Natural killer cell (primary cell): ENCODE results near the gene GIPR. TPM values are rescaled to one million over a fixed set of nuclear protein-coding genes. Genes with fewer than 3 reads are reported as not detected.

ENCODE experiments used
- ATAC-seq, 3 donors: fragments of 150-1000 bp in 2 of 3; fragments of 200-7000 bp in 1 of 3; cut with Tn5 transposase; 1 replicate in 1 of 3; 2 replicates in 2 of 3; pipeline ENCODE4 v1.10.0; 2021; ENCODE audit warnings: mild to moderate bottlenecking in 2 of 3, moderate library complexity in 2 of 3
- DNase-seq, 2 donors: peaks; one replicate each; pipeline versions ENCODE4 v3.0.0 to v3.0.0-alpha.2; 2013 to 2021; ENCODE audit warnings: mixed read lengths in 1 of 2
- H3K27ac ChIP-seq: one replicate; pipeline ENCODE4 v1.5.1; 2013; ENCODE audit warnings: mild to moderate bottlenecking, low read length
- H3K27me3 ChIP-seq: one replicate; pipeline ENCODE4 v1.6.1; 2013; ENCODE audit warnings: low read length; ENCODE audit not compliant: control insufficient read depth, insufficient read depth
- H3K36me3 ChIP-seq: one replicate; pipeline ENCODE4 v1.6.1; 2013; ENCODE audit warnings: low read length; ENCODE audit not compliant: control insufficient read depth, insufficient read depth
- H3K4me1 ChIP-seq: one replicate; pipeline ENCODE4 v1.6.1; 2013; ENCODE audit warnings: low read length; ENCODE audit not compliant: control insufficient read depth, insufficient read depth
- H3K4me3 ChIP-seq: one replicate; pipeline ENCODE4 v1.5.1; 2013; ENCODE audit warnings: low read length
- H3K9me3 ChIP-seq: one replicate; pipeline ENCODE4 v1.6.1; 2013; ENCODE audit warnings: low read length; ENCODE audit not compliant: control insufficient read depth, insufficient read depth
- H3K27ac Mint-ChIP-seq, 2 donors: one replicate each; pipeline ENCODE4 v1.8.0; 2022; ENCODE audit warnings: mild to moderate bottlenecking in 2 of 2, mixed read lengths in 2 of 2, moderate library complexity in 1 of 2
- H3K27me3 Mint-ChIP-seq, 2 donors: one replicate each; pipeline ENCODE4 v1.8.0; 2022; ENCODE audit warnings: low read depth in 2 of 2, mixed read lengths in 2 of 2
- H3K36me3 Mint-ChIP-seq: one replicate; pipeline ENCODE4 v1.8.0; 2022; ENCODE audit warnings: mixed read lengths
- H3K4me1 Mint-ChIP-seq, 2 donors: one replicate each; pipeline ENCODE4 v1.8.0; 2022; ENCODE audit warnings: mixed read lengths in 2 of 2
- H3K4me3 Mint-ChIP-seq: one replicate; pipeline ENCODE4 v1.8.0; 2022; ENCODE audit warnings: mild to moderate bottlenecking, moderate library complexity, mixed read lengths
- H3K9me3 Mint-ChIP-seq, 2 donors: one replicate each; pipeline ENCODE4 v1.8.0; 2022; ENCODE audit warnings: mixed read lengths in 2 of 2
- CTCF ChIP-seq: fragments of 200-600 bp; IDR thresholded peaks from one replicate; pipeline ENCODE4 v1.8.0; 2022; ENCODE audit warnings: antibody characterized with exemption
- WGBS: methylation state at CpG from one replicate; pipeline ENCODE4 v1.1.7; 2013; ENCODE audit warnings: missing lambda C conversion rate; ENCODE audit not compliant: insufficient coverage; 5-methylcytosine and 5-hydroxymethylcytosine counted together
- intact Hi-C: fragments of 100-400 bp; cut with micrococcal nuclease; formaldehyde crosslinking; loops from one replicate; pipeline ENCODE4 v1.14.2; 2022
- total RNA-seq, 4 donors: library from RNA; stranded (reverse); fragments of 120-200 nt in 1 of 4; gene quantifications; one replicate each; pipeline versions ENCODE4 v1.2.3 to v1.2.4, GENCODE V29; 2013 to 2022

GIPR gene
- total RNA-seq, 3 donors from 2014 or later (not counting 1 experiment from before 2014, with no cell fraction given) = 20.7 to 24.5 (median 21.5) TPM

DNA sequence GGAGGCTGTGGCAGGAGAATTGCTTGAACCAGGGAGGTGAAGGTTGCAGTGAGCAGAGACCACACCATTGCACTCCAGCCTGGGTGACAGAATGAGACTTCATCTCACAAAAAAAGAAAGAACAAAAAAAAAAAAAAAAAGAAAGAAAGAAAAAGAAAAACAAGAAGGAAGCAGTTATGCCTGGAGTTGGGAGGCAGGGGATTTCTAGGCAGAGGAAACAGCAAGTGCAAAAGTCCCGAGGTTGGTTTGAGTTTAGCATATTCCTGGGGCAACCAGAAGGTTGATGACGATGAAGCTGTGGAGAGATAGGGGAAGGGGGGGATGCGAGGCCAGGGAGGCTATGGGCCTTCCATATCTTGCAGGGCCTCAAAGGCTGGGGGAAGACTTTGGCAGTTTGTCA lies 17.3 kb upstream of the GIPR start:
- H3K4me1 Mint-ChIP-seq = peaks cover 9% of the 10 kb centered on the region in 2 donors
- no peaks in the 10 kb centered on the region for H3K36me3 Mint-ChIP-seq
- H3K36me3 ChIP-seq = no peaks in the 10 kb centered on the region
- no peaks in the 10 kb centered on the region for H3K27me3 ChIP-seq
- intact Hi-C loops = no loop called here
- no peak overlapping the region for H3K27ac ChIP-seq
- DNase-seq (no peak), ATAC-seq (no peak)
- H3K27ac Mint-ChIP-seq = no peak overlapping the region
- no peaks in the 10 kb centered on the region for H3K27me3 Mint-ChIP-seq
- TF ChIP-seq CTCF = no peak
- no peaks in the 10 kb centered on the region for H3K9me3 ChIP-seq
- H3K9me3 Mint-ChIP-seq = no peaks in the 10 kb centered on the region
- no peak overlapping the region for H3K4me3 ChIP-seq
- peaks cover 8% of the 10 kb centered on the region for H3K4me1 ChIP-seq
- WGBS = 56% methylated on average over 3 of the region's 3 CpGs
- no peak overlapping the region for H3K4me3 Mint-ChIP-seq

GRCh38 chr19:45653634-45654033 lies 14.4 kb upstream of the GIPR start:
- intact Hi-C loops = no loop called here
- TF ChIP-seq CTCF = no peak
- DNase-seq (no peak), ATAC-seq (no peak)
- Histone ChIP-seq H3K4me3 (no peak overlapping the region), H3K27ac (no peak overlapping the region), H3K36me3 (no peaks in the 10 kb centered on the region), H3K9me3 (no peaks in the 10 kb centered on the region), H3K27me3 (no peaks in the 10 kb centered on the region), H3K4me1 (no peaks in the 10 kb centered on the region)
- H3K36me3 Mint-ChIP-seq = no peaks in the 10 kb centered on the region
- H3K4me3 Mint-ChIP-seq = no peak overlapping the region
- no peak overlapping the region for H3K27ac Mint-ChIP-seq
- 80% methylated on average over 5 of the region's 5 CpGs for WGBS
- no peaks in the 10 kb centered on the region for H3K4me1 Mint-ChIP-seq
- peaks cover 0 to 1% of the 10 kb centered on the region in 2 donors for H3K27me3 Mint-ChIP-seq
- H3K9me3 Mint-ChIP-seq = no peaks in the 10 kb centered on the region

DNA sequence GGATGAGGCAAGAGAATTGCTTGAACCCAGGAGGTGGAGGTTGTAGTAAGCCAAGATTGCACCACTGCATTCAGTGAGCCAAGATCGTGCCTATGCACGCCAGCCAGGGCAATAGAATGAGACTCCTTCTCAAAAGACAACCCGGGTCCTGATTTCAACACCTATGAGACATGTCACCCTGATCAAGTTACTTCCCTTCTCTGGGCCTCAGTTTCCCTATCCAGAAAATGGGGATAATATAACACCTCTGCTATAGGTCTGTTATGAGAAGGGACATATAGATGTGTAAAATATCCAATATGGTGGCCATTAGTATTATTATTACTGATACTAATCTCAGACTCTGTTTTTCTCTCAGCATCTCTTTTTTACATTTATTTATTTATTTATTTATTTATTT lies 12.9 kb upstream of the GIPR start:
- Histone ChIP-seq H3K27ac (no peak overlapping the region), H3K4me3 (no peak overlapping the region), H3K9me3 (no peaks in the 10 kb centered on the region), H3K27me3 (no peaks in the 10 kb centered on the region), H3K36me3 (no peaks in the 10 kb centered on the region), H3K4me1 (no peaks in the 10 kb centered on the region)
- Mint-ChIP-seq H3K4me1 (no peaks in the 10 kb centered on the region), H3K27me3 (peaks cover 0 to 10% of the 10 kb centered on the region in 2 donors), H3K27ac (no peak overlapping the region), H3K4me3 (no peak overlapping the region), H3K36me3 (no peaks in the 10 kb centered on the region), H3K9me3 (no peaks in the 10 kb centered on the region)
- DNase-seq (no peak), ATAC-seq (no peak)
- WGBS = 95% methylated on average over 3 of the region's 3 CpGs
- no peak for TF ChIP-seq CTCF
- intact Hi-C loops = no loop called here

GRCh38 chr19:45657520-45658167 lies 10.4 kb upstream of the GIPR start:
- peaks cover 0 to 18% of the 10 kb centered on the region in 2 donors for H3K27me3 Mint-ChIP-seq
- no peak overlapping the region for H3K27ac Mint-ChIP-seq
- no peaks in the 10 kb centered on the region for H3K36me3 Mint-ChIP-seq
- no peak overlapping the region for H3K4me3 Mint-ChIP-seq
- WGBS = 80% methylated on average over 13 of the region's 14 CpGs
- intact Hi-C loops = no loop called here
- H3K4me1 Mint-ChIP-seq = no peaks in the 10 kb centered on the region
- Histone ChIP-seq H3K4me1 (no peaks in the 10 kb centered on the region), H3K36me3 (no peaks in the 10 kb centered on the region), H3K27me3 (no peaks in the 10 kb centered on the region), H3K27ac (no peak overlapping the region), H3K4me3 (no peak overlapping the region), H3K9me3 (no peaks in the 10 kb centered on the region)
- no peak for TF ChIP-seq CTCF
- H3K9me3 Mint-ChIP-seq = no peaks in the 10 kb centered on the region
- ATAC-seq (no peak), DNase-seq (no peak)
